ENCODE data around the gene ANKMY1.
"Not testable (repeated sequence)": the region's sequence is repeated elsewhere in the genome, so short reads cannot be mapped to it uniquely, and the experiment has no call there.

The ANKMY1 gene

DNA sequence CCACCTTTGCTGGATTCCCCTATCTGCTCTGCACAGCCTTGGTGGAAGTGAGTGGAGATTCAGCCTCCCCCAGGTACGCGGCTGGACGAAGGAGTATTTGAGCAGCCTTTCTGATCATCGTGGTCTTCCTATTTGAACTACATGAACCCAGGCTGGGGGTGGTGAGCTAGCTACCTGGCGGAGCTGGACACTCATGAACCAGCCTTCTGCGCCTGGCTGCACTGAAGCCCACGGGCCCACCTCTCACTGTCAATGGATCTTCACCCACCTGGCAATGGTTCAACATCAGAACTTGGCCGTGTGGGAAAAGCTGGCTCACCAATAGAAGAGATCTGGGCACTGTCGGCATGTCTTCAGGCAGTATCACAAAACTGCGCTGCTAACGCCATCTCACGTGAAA, 35.4 kb downstream of the ANKMY1 start:
- Histone ChIP-seq H3K4me1 (ENCODE audit: control insufficient read depth, insufficient read depth, low read length) (no peaks in the 10 kb centered on the region), H3K27me3 (ENCODE audit: control insufficient read depth, insufficient read depth, low read length) (peaks cover 3% of the 10 kb centered on the region), H3K4me3 (ENCODE audit: low read length) (no peak overlapping the region), H3K36me3 (ENCODE audit: control insufficient read depth, insufficient read depth, low read length) (peaks cover 17% of the 10 kb centered on the region), H3K9ac (ENCODE audit: low read length) (no peak overlapping the region), H3K27ac (ENCODE audit: low read depth, low read length) (no peak overlapping the region)

DNA sequence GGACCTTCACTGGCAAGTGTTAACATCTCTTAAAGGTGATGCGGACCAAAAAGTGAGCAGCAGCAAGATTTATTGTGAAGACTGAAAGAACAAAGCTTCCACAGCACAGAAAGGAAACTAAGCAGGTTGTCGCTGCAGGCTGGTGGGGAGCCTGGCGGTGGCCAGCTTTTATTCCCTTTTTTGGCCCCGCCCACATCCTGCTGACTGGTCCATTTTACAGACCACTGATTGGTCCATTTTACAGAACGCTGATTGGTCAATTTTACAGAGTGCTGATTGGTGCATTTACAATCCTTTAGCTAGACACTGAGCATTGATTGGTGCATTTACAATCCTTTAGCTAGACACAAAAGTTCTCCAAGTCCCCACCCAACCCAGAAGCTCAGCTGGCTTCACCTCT, 35.9 kb downstream of the ANKMY1 start:
- H3K9ac ChIP-seq (ENCODE audit: low read length), result not testable (repeated sequence)

DNA sequence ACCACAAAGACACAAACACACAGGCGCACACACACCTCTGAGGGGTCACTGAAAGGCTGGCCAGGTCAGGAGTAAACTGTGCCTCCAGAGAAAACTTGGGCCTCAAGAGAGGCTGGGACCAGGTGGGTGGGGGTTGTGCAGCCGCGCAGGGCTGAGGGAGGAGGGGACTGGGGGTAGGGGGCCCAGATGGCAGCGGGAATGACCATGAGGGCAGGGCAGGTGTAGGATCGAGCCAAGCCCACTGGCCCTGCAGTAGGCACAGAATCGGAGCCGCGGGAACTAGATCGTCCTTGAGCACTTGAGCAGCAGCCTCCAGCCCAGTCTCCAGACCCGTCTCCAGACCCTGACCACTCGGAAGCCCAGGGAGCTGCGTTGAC, 36.8 kb downstream of the ANKMY1 start:
- H3K36me3 ChIP-seq (ENCODE audit: control insufficient read depth, insufficient read depth, low read length), result peaks cover 12% of the 10 kb centered on the region
- peaks cover 3% of the 10 kb centered on the region for H3K27me3 ChIP-seq (ENCODE audit: control insufficient read depth, insufficient read depth, low read length)
- H3K4me3 ChIP-seq (ENCODE audit: low read length), result no peak overlapping the region
- no peak overlapping the region for H3K9ac ChIP-seq (ENCODE audit: low read length)
- H3K27ac ChIP-seq (ENCODE audit: low read depth, low read length), result no peak overlapping the region
- H3K4me1 ChIP-seq (ENCODE audit: control insufficient read depth, insufficient read depth, low read length), result no peaks in the 10 kb centered on the region

More for the DNA sequence above, 35.9 kb downstream of the ANKMY1 start:
- H3K4me3 ChIP-seq (ENCODE audit: low read length); H3K4me1 ChIP-seq (ENCODE audit: control insufficient read depth, insufficient read depth, low read length); H3K27ac ChIP-seq (ENCODE audit: low read depth, low read length); H3K27me3 ChIP-seq (ENCODE audit: control insufficient read depth, insufficient read depth, low read length): not testable (repeated sequence)
- H3K36me3 ChIP-seq (ENCODE audit: control insufficient read depth, insufficient read depth, low read length), result peaks cover 17% of the 10 kb centered on the region

DNA sequence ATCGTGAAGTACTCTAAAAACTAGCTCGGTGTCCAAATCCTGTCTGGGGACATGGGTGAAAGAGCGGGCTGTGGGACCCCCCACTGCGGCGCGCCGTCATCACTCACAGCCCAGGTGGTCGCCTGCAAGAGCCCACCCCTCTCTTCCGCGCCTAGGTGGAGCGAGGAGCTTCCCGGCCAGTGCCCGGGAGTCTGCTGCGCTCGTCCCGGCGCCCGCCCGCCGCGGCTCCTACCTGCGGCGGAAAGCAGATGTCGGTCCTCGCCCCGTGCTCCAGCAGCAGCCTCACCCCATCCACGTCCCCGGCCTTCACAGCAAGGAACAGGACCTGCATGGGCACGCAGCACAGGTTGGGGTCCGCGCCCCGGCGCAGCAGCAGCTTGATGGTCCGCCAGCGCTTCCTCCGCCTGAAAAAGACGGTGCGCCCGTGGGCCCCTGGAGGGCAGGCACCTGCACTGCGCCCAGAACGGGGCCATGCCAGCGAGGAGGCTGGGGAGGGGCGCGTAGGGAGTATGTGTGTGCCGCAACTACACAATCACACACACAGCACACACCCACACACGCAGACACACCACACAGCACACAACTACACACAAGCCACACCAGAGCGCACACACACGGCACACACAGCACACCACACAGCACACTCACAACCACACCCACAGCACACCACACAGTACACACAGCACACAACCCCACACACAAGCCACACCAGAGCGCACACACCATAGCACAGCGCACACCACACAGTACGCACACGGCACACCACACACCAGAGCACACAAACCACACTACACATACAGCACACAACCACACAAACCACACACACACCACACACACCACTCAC, 37.4 kb downstream of the ANKMY1 start:
- no peak overlapping the region for H3K9ac ChIP-seq (ENCODE audit: low read length)
- H3K4me3 ChIP-seq (ENCODE audit: low read length), result no peak overlapping the region
- no peak overlapping the region for H3K27ac ChIP-seq (ENCODE audit: low read depth, low read length)
- H3K27me3 ChIP-seq (ENCODE audit: control insufficient read depth, insufficient read depth, low read length), result peaks cover 3% of the 10 kb centered on the region
- H3K36me3 ChIP-seq (ENCODE audit: control insufficient read depth, insufficient read depth, low read length), result peaks cover 9% of the 10 kb centered on the region
- H3K4me1 ChIP-seq (ENCODE audit: control insufficient read depth, insufficient read depth, low read length), result no peaks in the 10 kb centered on the region

DNA sequence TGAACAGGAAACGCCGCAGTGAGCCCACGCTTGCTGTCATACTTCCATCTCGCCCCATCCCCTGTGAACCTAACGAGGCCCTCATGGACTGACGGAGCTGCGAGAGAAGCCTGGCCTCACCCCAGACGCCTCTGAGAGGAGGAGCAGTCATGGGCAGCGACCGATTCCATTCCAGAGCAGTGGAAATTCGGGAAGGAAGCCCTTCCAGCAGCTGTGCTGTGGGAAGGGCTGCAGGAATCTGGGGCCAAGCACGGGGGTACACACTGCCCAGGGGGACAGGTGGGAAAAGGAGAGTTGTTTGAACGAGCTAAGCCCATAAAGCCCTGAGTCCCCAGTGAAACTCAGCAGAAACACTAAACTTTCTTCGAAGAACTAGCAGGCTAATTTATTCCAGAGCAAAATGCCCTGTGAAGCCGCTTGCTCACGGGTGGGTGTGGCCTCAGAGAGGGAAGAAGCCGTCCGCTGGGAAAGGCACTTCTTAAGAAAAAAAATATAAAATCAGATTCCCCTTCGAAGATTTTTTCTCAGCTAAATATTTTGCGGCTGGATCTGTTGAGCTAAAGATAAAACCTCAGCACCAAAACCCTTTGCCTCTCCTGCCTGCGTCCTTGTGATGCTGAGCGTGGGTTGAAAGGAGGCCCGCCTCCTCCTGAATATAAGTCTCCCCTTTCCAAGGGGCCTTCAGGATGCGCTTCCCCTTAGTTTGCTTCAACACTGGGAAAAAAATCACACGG, 38.2 kb downstream of the ANKMY1 start:
- H3K36me3 ChIP-seq (ENCODE audit: control insufficient read depth, insufficient read depth, low read length), result peaks cover 6% of the 10 kb centered on the region
- no peak overlapping the region for H3K27ac ChIP-seq (ENCODE audit: low read depth, low read length)
- H3K27me3 ChIP-seq (ENCODE audit: control insufficient read depth, insufficient read depth, low read length), result peaks cover 3% of the 10 kb centered on the region
- no peak overlapping the region for H3K4me3 ChIP-seq (ENCODE audit: low read length)
- no peaks in the 10 kb centered on the region for H3K4me1 ChIP-seq (ENCODE audit: control insufficient read depth, insufficient read depth, low read length)
- no peak overlapping the region for H3K9ac ChIP-seq (ENCODE audit: low read length)

DNA sequence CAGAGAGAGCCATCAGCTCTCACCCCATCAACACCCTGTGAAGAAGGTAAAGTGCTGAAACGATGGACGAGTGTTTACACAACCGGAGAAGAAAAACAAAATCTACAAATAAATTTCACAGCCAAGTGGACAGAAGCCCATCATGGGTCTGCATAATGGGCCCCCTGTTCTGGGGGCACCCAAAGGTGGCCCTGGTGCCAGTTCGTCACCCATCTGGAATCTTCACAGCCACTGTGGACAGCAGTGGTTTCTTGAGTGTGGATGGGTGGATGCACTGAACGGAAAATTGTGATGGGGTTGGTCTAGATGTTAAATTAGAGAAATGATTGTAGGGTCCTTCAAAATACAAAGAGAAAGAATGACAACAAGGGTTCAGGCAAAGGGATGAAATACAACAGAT, 38.8 kb downstream of the ANKMY1 start:
- no peak overlapping the region for H3K9ac ChIP-seq (ENCODE audit: low read length)
- no peak overlapping the region for H3K4me3 ChIP-seq (ENCODE audit: low read length)
- H3K36me3 ChIP-seq (ENCODE audit: control insufficient read depth, insufficient read depth, low read length), result peaks cover 3% of the 10 kb centered on the region
- peaks cover 3% of the 10 kb centered on the region for H3K27me3 ChIP-seq (ENCODE audit: control insufficient read depth, insufficient read depth, low read length)
- no peaks in the 10 kb centered on the region for H3K4me1 ChIP-seq (ENCODE audit: control insufficient read depth, insufficient read depth, low read length)
- H3K27ac ChIP-seq (ENCODE audit: low read depth, low read length), result no peak overlapping the region

DNA sequence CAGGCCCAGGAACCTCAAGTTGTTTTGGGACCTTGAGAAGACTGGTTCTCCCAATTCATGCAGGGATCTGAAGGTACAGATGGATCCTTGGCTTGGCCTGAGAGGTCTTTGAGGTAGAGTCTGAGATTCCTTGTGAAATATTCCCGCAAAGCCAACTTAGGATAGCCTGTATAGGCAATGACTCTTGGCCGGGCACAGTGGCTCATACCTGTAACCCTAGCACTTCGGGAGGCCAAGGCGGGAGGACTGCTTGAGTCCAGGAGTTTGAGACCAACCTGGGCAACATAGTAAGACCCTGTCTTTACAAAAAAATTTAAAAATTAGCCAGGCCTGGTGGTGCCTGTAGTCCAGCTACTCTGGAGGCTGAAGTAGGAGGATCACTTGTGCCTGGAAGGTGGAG, 40.4 kb downstream of the ANKMY1 start:
- Histone ChIP-seq H3K9ac (ENCODE audit: low read length) (no peak overlapping the region), H3K27ac (ENCODE audit: low read depth, low read length) (no peak overlapping the region), H3K4me1 (ENCODE audit: control insufficient read depth, insufficient read depth, low read length) (no peaks in the 10 kb centered on the region), H3K4me3 (ENCODE audit: low read length) (no peak overlapping the region), H3K27me3 (ENCODE audit: control insufficient read depth, insufficient read depth, low read length) (peaks cover 3% of the 10 kb centered on the region), H3K36me3 (ENCODE audit: control insufficient read depth, insufficient read depth, low read length) (no peaks in the 10 kb centered on the region)

DNA sequence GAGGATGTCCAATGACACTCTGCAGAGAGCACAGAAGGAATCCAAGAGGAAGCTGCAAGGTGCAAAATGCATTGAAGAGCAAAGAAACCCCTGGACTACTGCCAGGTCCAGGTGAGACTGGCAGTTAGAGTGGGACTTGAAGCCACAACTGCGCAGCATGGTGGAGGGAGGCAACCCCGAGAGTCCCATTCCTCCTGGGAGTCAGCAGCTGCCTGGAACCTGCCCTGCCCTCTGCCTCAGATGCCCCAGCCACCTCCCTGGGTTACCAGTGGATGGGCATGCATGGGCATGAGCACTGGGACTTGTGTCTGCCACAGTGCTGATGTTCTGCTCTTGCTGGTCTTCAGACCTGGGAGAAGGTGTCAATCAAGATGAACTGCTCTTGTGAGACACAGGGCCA, 43.2 kb downstream of the ANKMY1 start:
- Histone ChIP-seq H3K9ac (ENCODE audit: low read length) (no peak overlapping the region), H3K36me3 (ENCODE audit: control insufficient read depth, insufficient read depth, low read length) (peaks cover 6% of the 10 kb centered on the region), H3K4me3 (ENCODE audit: low read length) (no peak overlapping the region), H3K27me3 (ENCODE audit: control insufficient read depth, insufficient read depth, low read length) (no peaks in the 10 kb centered on the region), H3K4me1 (ENCODE audit: control insufficient read depth, insufficient read depth, low read length) (no peaks in the 10 kb centered on the region), H3K27ac (ENCODE audit: low read depth, low read length) (no peak overlapping the region)

DNA sequence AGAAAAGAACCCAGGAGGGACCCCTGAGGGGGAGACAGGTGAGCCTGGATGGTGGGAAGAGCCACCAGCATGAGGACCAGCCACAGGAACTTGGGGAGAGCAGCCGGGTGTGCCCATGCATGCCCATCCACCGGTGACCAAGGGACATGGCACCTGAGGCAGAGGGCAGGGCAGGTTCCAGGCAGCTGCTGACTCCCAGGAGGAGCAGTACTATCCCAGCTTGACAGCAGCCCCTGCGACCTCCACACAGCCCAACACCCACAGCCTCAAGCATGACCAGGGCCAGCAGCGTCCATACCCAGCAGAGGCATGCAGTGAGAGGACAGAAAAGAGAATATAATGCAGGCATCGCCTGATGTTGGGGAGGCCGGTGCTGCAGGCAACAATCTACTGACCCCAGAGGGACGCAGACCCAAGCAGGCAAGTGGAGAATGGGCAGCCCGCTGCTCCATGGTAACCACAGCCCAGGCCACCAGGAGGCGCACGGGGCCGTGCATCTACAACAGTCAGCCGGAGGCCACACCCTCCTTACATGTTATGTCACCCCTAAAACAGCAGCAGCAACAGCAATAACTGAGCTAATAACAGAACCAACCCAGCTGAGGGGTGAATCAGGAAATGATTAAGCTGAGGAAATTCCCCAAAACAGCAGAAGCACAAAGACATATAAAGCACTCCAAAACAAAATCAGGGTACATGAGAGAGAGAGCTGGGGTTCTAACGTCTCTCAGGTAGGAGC, 44.1 kb downstream of the ANKMY1 start:
- peaks cover 6% of the 10 kb centered on the region for H3K36me3 ChIP-seq (ENCODE audit: control insufficient read depth, insufficient read depth, low read length)
- no peak overlapping the region for H3K9ac ChIP-seq (ENCODE audit: low read length)
- no peaks in the 10 kb centered on the region for H3K4me1 ChIP-seq (ENCODE audit: control insufficient read depth, insufficient read depth, low read length)
- H3K27me3 ChIP-seq (ENCODE audit: control insufficient read depth, insufficient read depth, low read length), result no peaks in the 10 kb centered on the region
- no peak overlapping the region for H3K27ac ChIP-seq (ENCODE audit: low read depth, low read length)
- no peak overlapping the region for H3K4me3 ChIP-seq (ENCODE audit: low read length)

DNA sequence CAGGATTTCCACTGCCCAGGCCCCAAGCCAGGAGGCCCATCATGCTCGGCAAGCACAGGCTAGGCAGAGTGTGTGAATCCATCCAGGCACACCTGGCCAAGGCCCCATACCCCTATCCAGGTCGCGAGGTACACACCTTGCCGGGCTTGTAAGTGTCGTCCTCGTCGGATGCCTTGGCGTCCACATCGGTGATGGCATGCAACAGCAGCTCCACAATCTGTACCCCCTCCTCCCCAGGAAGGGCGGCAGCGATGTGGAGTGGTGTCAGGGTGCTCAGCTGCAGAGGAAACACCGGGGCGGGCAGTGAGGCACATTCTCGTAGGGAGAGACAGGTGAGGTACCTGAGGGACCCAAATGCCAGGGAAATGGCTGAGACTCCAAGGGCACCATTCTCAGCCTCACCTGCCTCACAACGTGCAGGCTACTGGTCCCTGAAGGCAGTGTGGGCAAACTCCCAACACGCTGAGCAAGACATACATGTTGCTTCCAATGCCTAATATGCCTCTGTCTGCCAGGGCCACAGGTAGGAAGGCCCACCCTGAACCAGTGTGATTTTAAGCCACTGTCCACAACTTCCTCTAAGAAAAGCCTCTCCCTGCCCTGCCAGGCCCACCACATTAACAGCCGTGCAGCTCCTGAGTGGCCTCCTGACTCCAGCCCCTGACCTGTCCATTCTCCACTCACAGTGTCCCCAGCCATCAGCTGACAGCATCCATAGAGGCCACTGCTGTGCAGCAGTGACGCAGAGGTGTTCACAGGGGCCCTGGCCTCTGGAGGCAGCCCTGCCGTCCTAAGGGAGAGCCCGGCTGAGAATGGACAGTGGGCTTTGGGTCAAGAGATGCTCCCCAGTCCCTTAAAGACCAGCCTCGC, 44.9 kb downstream of the ANKMY1 start:
- Histone ChIP-seq H3K36me3 (ENCODE audit: control insufficient read depth, insufficient read depth, low read length) (peaks cover 6% of the 10 kb centered on the region), H3K4me1 (ENCODE audit: control insufficient read depth, insufficient read depth, low read length) (no peaks in the 10 kb centered on the region), H3K27ac (ENCODE audit: low read depth, low read length) (no peak overlapping the region), H3K4me3 (ENCODE audit: low read length) (no peak overlapping the region), H3K27me3 (ENCODE audit: control insufficient read depth, insufficient read depth, low read length) (no peaks in the 10 kb centered on the region), H3K9ac (ENCODE audit: low read length) (no peak overlapping the region)

DNA sequence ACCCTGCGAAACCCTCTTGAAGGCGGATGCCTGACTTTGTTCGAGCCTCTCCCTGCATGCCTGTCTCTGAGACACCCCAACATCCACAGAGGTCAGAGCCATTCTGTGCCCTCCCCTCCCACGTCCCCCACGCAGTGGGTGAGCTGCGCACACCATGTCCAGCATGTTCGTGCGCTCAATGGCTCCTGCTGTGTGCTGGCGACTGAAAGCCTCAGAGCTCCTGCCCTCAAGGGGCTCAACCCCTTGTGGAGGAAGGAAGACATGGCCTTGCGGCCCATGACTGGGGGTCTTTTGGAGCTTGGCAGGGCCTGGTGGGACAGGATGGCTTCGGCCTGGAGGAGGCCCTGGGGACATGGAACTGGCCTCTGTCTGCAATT, 45.7 kb downstream of the ANKMY1 start:
- Histone ChIP-seq H3K4me1 (ENCODE audit: control insufficient read depth, insufficient read depth, low read length) (no peaks in the 10 kb centered on the region), H3K9ac (ENCODE audit: low read length) (no peak overlapping the region), H3K4me3 (ENCODE audit: low read length) (no peak overlapping the region), H3K27ac (ENCODE audit: low read depth, low read length) (no peak overlapping the region), H3K36me3 (ENCODE audit: control insufficient read depth, insufficient read depth, low read length) (peaks cover 6% of the 10 kb centered on the region), H3K27me3 (ENCODE audit: control insufficient read depth, insufficient read depth, low read length) (no peaks in the 10 kb centered on the region)
